Memory B cell (primary cell): Measurements from ENCODE around the gene TSEN15.
A peak's percentile ranks its signal among the peaks of the same experiment; 100 is the strongest.

Experiments used
- ATAC-seq: fragments of 150-1000 bp; cut with Tn5 transposase; 2 replicates; pipeline ENCODE4 v1.10.0; 2021; ENCODE audit warnings: low read depth, mild to moderate bottlenecking, moderate library complexity
- DNase-seq, 2 donors: peaks; one replicate each; pipeline ENCODE4 v3.0.0; 2022; ENCODE audit warnings: low spot score in 2 of 2
- H3K27ac Mint-ChIP-seq: one replicate; pipeline ENCODE4 v1.8.0; 2022; ENCODE audit warnings: mild to moderate bottlenecking, moderate library complexity, mixed read lengths
- H3K27me3 Mint-ChIP-seq: one replicate; pipeline ENCODE4 v1.8.0; 2022; ENCODE audit warnings: mixed read lengths
- H3K36me3 Mint-ChIP-seq: one replicate; pipeline ENCODE4 v1.8.0; 2022; ENCODE audit warnings: mild to moderate bottlenecking, mixed read lengths
- H3K4me1 Mint-ChIP-seq: one replicate; pipeline ENCODE4 v1.8.0; 2022; ENCODE audit warnings: mixed read lengths
- H3K4me3 Mint-ChIP-seq: one replicate; pipeline ENCODE4 v1.8.0; 2022; ENCODE audit warnings: mild to moderate bottlenecking, moderate library complexity, mixed read lengths
- H3K9me3 Mint-ChIP-seq: one replicate; pipeline ENCODE4 v1.8.0; 2022; ENCODE audit warnings: mixed read lengths

TSEN15 gene

GRCh38 chr1:184052194-184052559 lies 647 bp downstream of the TSEN15 start:
- ATAC-seq = no peak
- Mint-ChIP-seq H3K36me3 (peaks cover 12% of the 10 kb centered on the region), H3K27ac (peak overlapping the region; percentile 84), H3K4me1 (peaks cover 16% of the 10 kb centered on the region), H3K4me3 (peak overlapping the region; percentile 100), H3K27me3 (peaks cover 3% of the 10 kb centered on the region), H3K9me3 (no peaks in the 10 kb centered on the region)
- no peak for DNase-seq

GRCh38 chr1:184052750-184053149 lies 1.2 kb downstream of the TSEN15 start:
- DNase-seq (no peak), ATAC-seq (no peak)
- Mint-ChIP-seq H3K27me3 (peaks cover 3% of the 10 kb centered on the region), H3K36me3 (peaks cover 12% of the 10 kb centered on the region), H3K4me1 (peaks cover 16% of the 10 kb centered on the region), H3K9me3 (no peaks in the 10 kb centered on the region), H3K4me3 (peak overlapping the region; percentile 100), H3K27ac (no peak overlapping the region)

- no peak for DNase-seq
- peaks cover 14% of the 10 kb centered on the region for H3K36me3 Mint-ChIP-seq
- peaks cover 16% of the 10 kb centered on the region for H3K4me1 Mint-ChIP-seq
- no peaks in the 10 kb centered on the region for H3K9me3 Mint-ChIP-seq
- no peak overlapping the region for H3K4me3 Mint-ChIP-seq
- no peak overlapping the region for H3K27ac Mint-ChIP-seq
- peaks cover 3% of the 10 kb centered on the region for H3K27me3 Mint-ChIP-seq
- ATAC-seq = no peak
Observed at GRCh38 chr1:184053881-184054280, 2.4 kb downstream of the TSEN15 start.

- Mint-ChIP-seq H3K9me3 (no peaks in the 10 kb centered on the region), H3K36me3 (peaks cover 17% of the 10 kb centered on the region), H3K27me3 (no peaks in the 10 kb centered on the region), H3K4me3 (no peak overlapping the region), H3K4me1 (peaks cover 12% of the 10 kb centered on the region), H3K27ac (no peak overlapping the region)
- ATAC-seq (no peak), DNase-seq (no peak)
Observed at GRCh38 chr1:184056921-184057555, 5.5 kb downstream of the TSEN15 start.

GRCh38 chr1:184059887-184060286 lies 8.4 kb downstream of the TSEN15 start:
- ATAC-seq (no peak), DNase-seq (no peak)
- H3K27me3 Mint-ChIP-seq = no peaks in the 10 kb centered on the region
- H3K27ac Mint-ChIP-seq = no peak overlapping the region
- H3K4me3 Mint-ChIP-seq = no peak overlapping the region
- H3K36me3 Mint-ChIP-seq = peaks cover 22% of the 10 kb centered on the region
- no peaks in the 10 kb centered on the region for H3K9me3 Mint-ChIP-seq
- H3K4me1 Mint-ChIP-seq = peaks cover 12% of the 10 kb centered on the region

GRCh38 chr1:184060316-184060715 lies 8.8 kb downstream of the TSEN15 start:
- Mint-ChIP-seq H3K9me3 (no peaks in the 10 kb centered on the region), H3K4me3 (no peak overlapping the region), H3K4me1 (peaks cover 13% of the 10 kb centered on the region), H3K27me3 (no peaks in the 10 kb centered on the region), H3K36me3 (peaks cover 22% of the 10 kb centered on the region), H3K27ac (no peak overlapping the region)
- ATAC-seq (no peak), DNase-seq (no peak)

- ATAC-seq = no peak
- no peaks in the 10 kb centered on the region for H3K27me3 Mint-ChIP-seq
- H3K4me1 Mint-ChIP-seq = peaks cover 13% of the 10 kb centered on the region
- no peak for DNase-seq
- peaks cover 22% of the 10 kb centered on the region for H3K36me3 Mint-ChIP-seq
- no peaks in the 10 kb centered on the region for H3K9me3 Mint-ChIP-seq
- H3K27ac Mint-ChIP-seq = no peak overlapping the region
- no peak overlapping the region for H3K4me3 Mint-ChIP-seq
Observed at GRCh38 chr1:184061396-184062003, 10.0 kb downstream of the TSEN15 start.

GRCh38 chr1:184062640-184063286 lies 11.2 kb downstream of the TSEN15 start:
- Mint-ChIP-seq H3K4me3 (no peak overlapping the region), H3K4me1 (peaks cover 10% of the 10 kb centered on the region), H3K27ac (no peak overlapping the region), H3K27me3 (no peaks in the 10 kb centered on the region), H3K9me3 (no peaks in the 10 kb centered on the region), H3K36me3 (peaks cover 19% of the 10 kb centered on the region)
- DNase-seq (no peak), ATAC-seq (no peak)

- Mint-ChIP-seq H3K27me3 (no peaks in the 10 kb centered on the region), H3K4me1 (peaks cover 7% of the 10 kb centered on the region), H3K9me3 (no peaks in the 10 kb centered on the region), H3K27ac (no peak overlapping the region), H3K36me3 (peaks cover 14% of the 10 kb centered on the region), H3K4me3 (no peak overlapping the region)
- DNase-seq (no peak), ATAC-seq (no peak)
Observed at GRCh38 chr1:184065559-184065958, 14.0 kb downstream of the TSEN15 start.

- Mint-ChIP-seq H3K27me3 (no peaks in the 10 kb centered on the region), H3K27ac (no peak overlapping the region), H3K36me3 (peaks cover 19% of the 10 kb centered on the region), H3K4me3 (no peak overlapping the region), H3K9me3 (no peaks in the 10 kb centered on the region), H3K4me1 (peaks cover 7% of the 10 kb centered on the region)
- DNase-seq (no peak), ATAC-seq (no peak)
Observed at GRCh38 chr1:184068354-184068753, 16.8 kb downstream of the TSEN15 start.

- no peak for ATAC-seq
- no peak overlapping the region for H3K4me3 Mint-ChIP-seq
- no peaks in the 10 kb centered on the region for H3K27me3 Mint-ChIP-seq
- H3K9me3 Mint-ChIP-seq = no peaks in the 10 kb centered on the region
- H3K4me1 Mint-ChIP-seq = peaks cover 2% of the 10 kb centered on the region
- DNase-seq = no peak
- peaks cover 13% of the 10 kb centered on the region for H3K36me3 Mint-ChIP-seq
- no peak overlapping the region for H3K27ac Mint-ChIP-seq
Observed at GRCh38 chr1:184069675-184070074, 18.1 kb downstream of the TSEN15 start.

GRCh38 chr1:184072376-184072775 lies 20.8 kb downstream of the TSEN15 start:
- H3K27ac Mint-ChIP-seq = no peak overlapping the region
- no peak overlapping the region for H3K4me3 Mint-ChIP-seq
- no peaks in the 10 kb centered on the region for H3K4me1 Mint-ChIP-seq
- DNase-seq (no peak), ATAC-seq (no peak)
- H3K36me3 Mint-ChIP-seq = peaks cover 8% of the 10 kb centered on the region
- H3K27me3 Mint-ChIP-seq = no peaks in the 10 kb centered on the region
- H3K9me3 Mint-ChIP-seq = no peaks in the 10 kb centered on the region

- Mint-ChIP-seq H3K36me3 (peaks cover 10% of the 10 kb centered on the region), H3K4me3 (no peak overlapping the region), H3K27me3 (no peaks in the 10 kb centered on the region), H3K4me1 (no peaks in the 10 kb centered on the region), H3K9me3 (peaks cover 1% of the 10 kb centered on the region), H3K27ac (peak overlapping the region; percentile 11)
- ATAC-seq (no peak), DNase-seq (no peak)
Observed at GRCh38 chr1:184074383-184074782, 22.9 kb downstream of the TSEN15 start.

- no peak for DNase-seq
- H3K36me3 Mint-ChIP-seq = peaks cover 10% of the 10 kb centered on the region
- H3K9me3 Mint-ChIP-seq = peaks cover 1% of the 10 kb centered on the region
- no peak overlapping the region for H3K4me3 Mint-ChIP-seq
- H3K27me3 Mint-ChIP-seq = no peaks in the 10 kb centered on the region
- H3K27ac Mint-ChIP-seq = no peak overlapping the region
- ATAC-seq = no peak
- no peaks in the 10 kb centered on the region for H3K4me1 Mint-ChIP-seq
Observed at GRCh38 chr1:184075055-184076029, 23.8 kb downstream of the TSEN15 start.
